Measurements from ENCODE around the gene FCN2.

FCN2 gene

GRCh38 chr9:134840511-134840910 is 40.1 kb upstream of the FCN2 start:
- H3K4me3 ChIP-seq (replicated peaks; ENCODE audit: low read depth, low read length): no peak overlapping the region
- no peak for TF ChIP-seq CTCF (IDR thresholded peaks at IDR 0.05; ENCODE audit: low read depth, low read length, missing control alignments)
- DNase-seq (ENCODE audit: extremely low read depth, low read depth): no peak

GRCh38 chr9:134841180-134841904 is 39.3 kb upstream of the FCN2 start:
- DNase-seq (ENCODE audit: extremely low read depth, low read depth): no peak
- H3K4me3 ChIP-seq (replicated peaks; ENCODE audit: low read depth, low read length): no peak overlapping the region
- no peak for TF ChIP-seq CTCF (IDR thresholded peaks at IDR 0.05; ENCODE audit: low read depth, low read length, missing control alignments)

GRCh38 chr9:134842321-134842720 is 38.3 kb upstream of the FCN2 start:
- no peak overlapping the region for H3K4me3 ChIP-seq (replicated peaks; ENCODE audit: low read depth, low read length)
- no peak for TF ChIP-seq CTCF (IDR thresholded peaks at IDR 0.05; ENCODE audit: low read depth, low read length, missing control alignments)
- DNase-seq (ENCODE audit: extremely low read depth, low read depth): no peak

GRCh38 chr9:134843740-134844139 is 36.9 kb upstream of the FCN2 start:
- H3K4me3 ChIP-seq (replicated peaks; ENCODE audit: low read depth, low read length): no peak overlapping the region
- no peak for DNase-seq (ENCODE audit: extremely low read depth, low read depth)
- TF ChIP-seq CTCF (IDR thresholded peaks at IDR 0.05; ENCODE audit: low read depth, low read length, missing control alignments): no peak

GRCh38 chr9:134844821-134845220 is 35.8 kb upstream of the FCN2 start:
- no peak for TF ChIP-seq CTCF (IDR thresholded peaks at IDR 0.05; ENCODE audit: low read depth, low read length, missing control alignments)

GRCh38 chr9:134846187-134846586 is 34.4 kb upstream of the FCN2 start:
- DNase-seq (ENCODE audit: extremely low read depth, low read depth): no peak

More at GRCh38 chr9:134844821-134845220, 35.8 kb upstream of the FCN2 start:
- no peak for DNase-seq (ENCODE audit: extremely low read depth, low read depth)
- no peak overlapping the region for H3K4me3 ChIP-seq (replicated peaks; ENCODE audit: low read depth, low read length)

More at GRCh38 chr9:134846187-134846586, 34.4 kb upstream of the FCN2 start:
- H3K4me3 ChIP-seq (replicated peaks; ENCODE audit: low read depth, low read length): no peak overlapping the region
- TF ChIP-seq CTCF (IDR thresholded peaks at IDR 0.05; ENCODE audit: low read depth, low read length, missing control alignments): no peak
